Effector CD4-positive, alpha-beta T cell (primary cell): ENCODE results near the gene MYO15A.
A peak's percentile ranks its signal among the peaks of the same experiment; 100 is the strongest.

Source experiments
- DNase-seq: peaks from one replicate; pipeline ENCODE4 v3.0.0-alpha.2; 2020

MYO15A gene

GRCh38 chr17:18225121-18225641 lies 116.6 kb downstream of the MYO15A start, which contains the start of gene LLGL1:
Gene LLGL1 (plus strand): TSS chr17:18225635. CDS start chr17:18225683, 48 bp downstream.
- peak; percentile 97 for DNase-seq

GRCh38 chr17:18225642-18226283 lies 117.2 kb downstream of the MYO15A start:
- DNase-seq: no peak

- DNase-seq: no peak
Measured at GRCh38 chr17:18226284-18226945, 117.9 kb downstream of the MYO15A start.

- DNase-seq: no peak
Measured at GRCh38 chr17:18227635-18228034, 119.1 kb downstream of the MYO15A start.

GRCh38 chr17:18228176-18228682 lies 119.7 kb downstream of the MYO15A start:
- no peak for DNase-seq

GRCh38 chr17:18229254-18229653 lies 120.7 kb downstream of the MYO15A start:
- DNase-seq: no peak
